ENCODE results near the gene TM2D3. TPM values are rescaled to one million over a fixed set of nuclear protein-coding genes. Genes with fewer than 3 reads are reported as not detected.

Gene TM2D3
- total and polyA plus RNA-seq, 11 donors = 43.7 to 63.8 (median 49.5) TPM

DNA sequence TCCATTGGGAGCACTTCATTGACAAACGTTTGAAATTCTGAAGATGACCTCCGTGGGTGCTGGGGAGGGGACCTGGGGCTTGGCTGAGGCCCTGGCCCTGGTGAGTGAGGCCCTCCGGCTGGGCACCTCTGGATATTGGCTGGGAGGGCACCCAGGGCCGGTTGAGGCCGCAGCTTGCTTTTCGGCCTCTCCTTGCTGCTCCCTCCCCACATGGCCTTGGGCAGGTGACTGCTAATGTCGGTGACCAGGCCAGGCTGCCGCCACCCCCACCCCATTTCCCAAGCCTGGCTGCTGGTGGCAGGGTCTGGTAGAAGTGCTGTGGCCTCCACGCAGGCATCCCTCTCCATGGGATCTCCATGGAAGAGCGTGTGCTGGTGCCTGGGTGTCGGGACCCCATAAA is 39.5 kb downstream of the TM2D3 start:
- no peak for ATAC-seq
- no peak for TF ChIP-seq POLR2A (IDR thresholded peaks at IDR 0.05)
- TF ChIP-seq, protein P1, sequence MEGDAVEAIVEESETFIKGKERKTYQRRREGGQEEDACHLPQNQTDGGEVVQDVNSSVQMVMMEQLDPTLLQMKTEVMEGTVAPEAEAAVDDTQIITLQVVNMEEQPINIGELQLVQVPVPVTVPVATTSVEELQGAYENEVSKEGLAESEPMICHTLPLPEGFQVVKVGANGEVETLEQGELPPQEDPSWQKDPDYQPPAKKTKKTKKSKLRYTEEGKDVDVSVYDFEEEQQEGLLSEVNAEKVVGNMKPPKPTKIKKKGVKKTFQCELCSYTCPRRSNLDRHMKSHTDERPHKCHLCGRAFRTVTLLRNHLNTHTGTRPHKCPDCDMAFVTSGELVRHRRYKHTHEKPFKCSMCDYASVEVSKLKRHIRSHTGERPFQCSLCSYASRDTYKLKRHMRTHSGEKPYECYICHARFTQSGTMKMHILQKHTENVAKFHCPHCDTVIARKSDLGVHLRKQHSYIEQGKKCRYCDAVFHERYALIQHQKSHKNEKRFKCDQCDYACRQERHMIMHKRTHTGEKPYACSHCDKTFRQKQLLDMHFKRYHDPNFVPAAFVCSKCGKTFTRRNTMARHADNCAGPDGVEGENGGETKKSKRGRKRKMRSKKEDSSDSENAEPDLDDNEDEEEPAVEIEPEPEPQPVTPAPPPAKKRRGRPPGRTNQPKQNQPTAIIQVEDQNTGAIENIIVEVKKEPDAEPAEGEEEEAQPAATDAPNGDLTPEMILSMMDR (IDR thresholded peaks at IDR 0.05) = no peak
- intact Hi-C loops (cut with DNase I) = no loop called here
- H3K4me1 ChIP-seq = peaks cover 0 to 63% (median 35%) of the 10 kb centered on the region in 12 donors
- no peak overlapping the region for H3K4me3 ChIP-seq
- H3K27ac ChIP-seq = peak overlapping the region in 4 of 12 donors; percentile 3 to 71 (median 69)
- H3K27me3 ChIP-seq = no peaks in the 10 kb centered on the region
- no peaks in the 10 kb centered on the region for H3K9me3 ChIP-seq
- 93 to 95% (median 95%) methylated on average over 6 to 11 of the region's 11 CpGs for WGBS, 4 donors
- no peak for DNase-seq
- H3K36me3 ChIP-seq = no peaks in the 10 kb centered on the region

DNA sequence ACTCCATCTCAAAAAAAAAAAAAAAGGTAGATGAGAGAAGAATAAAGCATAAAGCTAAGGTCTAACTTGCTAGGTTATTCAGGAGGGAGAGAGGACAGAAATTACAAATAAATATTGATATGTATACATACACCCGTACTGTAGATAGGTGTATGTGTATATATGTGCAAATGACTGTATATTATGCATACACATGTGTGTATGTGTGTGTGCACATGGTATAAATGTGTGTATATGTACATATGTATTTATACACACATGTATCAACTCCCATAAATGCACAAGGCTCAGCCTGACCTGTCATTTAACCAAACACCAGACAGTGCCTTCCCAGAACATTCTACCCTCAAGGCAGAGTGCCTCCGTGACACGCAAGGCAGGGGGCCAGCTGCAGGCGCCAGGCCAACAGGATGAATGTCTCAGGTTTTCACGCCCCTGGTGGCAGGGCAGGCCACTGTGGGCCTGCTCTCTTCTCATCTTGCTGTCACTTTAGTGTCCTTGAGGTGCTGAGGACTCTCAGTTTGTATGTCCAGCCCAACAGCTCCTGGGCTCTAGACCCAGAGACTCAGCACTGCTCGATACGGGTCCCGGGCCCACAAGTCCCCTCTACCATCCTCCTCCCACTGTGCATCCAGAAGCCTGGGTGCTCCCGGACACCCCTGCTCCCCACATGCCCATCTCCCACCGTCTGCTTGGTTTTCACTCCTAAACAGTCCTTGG is 40.4 kb downstream of the TM2D3 start:
- Histone ChIP-seq H3K27ac (peak overlapping the region in 1 of 12 donors; percentile 7), H3K4me3 (no peak overlapping the region), H3K9me3 (no peaks in the 10 kb centered on the region), H3K4me1 (peaks cover 0 to 61% (median 33%) of the 10 kb centered on the region in 12 donors), H3K36me3 (no peaks in the 10 kb centered on the region), H3K27me3 (no peaks in the 10 kb centered on the region)
- intact Hi-C loops (cut with DNase I) = no loop called here
- ATAC-seq (no peak), DNase-seq (no peak)
- 82 to 95% (median 88%) methylated on average over 10 of the region's 10 CpGs for WGBS, 4 donors
- TF ChIP-seq POLR2A (IDR thresholded peaks at IDR 0.05) = no peak
- TF ChIP-seq, protein P1 (IDR thresholded peaks at IDR 0.05) = no peak

DNA sequence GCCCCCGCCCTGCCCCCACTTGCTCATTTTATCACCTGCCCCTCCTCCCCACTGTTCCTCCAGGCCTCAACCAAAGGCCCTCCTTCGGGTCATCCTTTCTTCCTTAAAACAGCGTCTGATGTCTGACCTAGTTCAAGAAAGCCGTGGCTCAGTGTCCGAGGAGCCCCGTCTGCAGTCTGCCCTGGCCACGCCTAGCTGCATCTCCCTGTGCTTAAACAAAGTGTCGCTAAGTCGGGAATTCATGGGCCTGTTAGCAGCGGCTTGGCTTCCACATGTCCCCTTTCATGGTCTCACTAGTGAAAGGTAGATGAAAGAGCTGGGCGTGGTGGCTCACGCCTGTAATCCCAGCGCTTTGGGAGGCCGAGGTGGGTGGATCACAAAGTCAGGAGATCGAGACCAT is 41.2 kb downstream of the TM2D3 start:
- ATAC-seq (no peak), DNase-seq (no peak)
- no peaks in the 10 kb centered on the region for H3K9me3 ChIP-seq
- WGBS, 4 donors = 93 to 98% (median 94%) methylated on average over 15 of the region's 15 CpGs
- no peak overlapping the region for H3K4me3 ChIP-seq
- intact Hi-C loops (cut with DNase I) = no loop called here
- H3K27me3 ChIP-seq = no peaks in the 10 kb centered on the region
- TF ChIP-seq, protein P1 (IDR thresholded peaks at IDR 0.05) = no peak
- no peak for TF ChIP-seq POLR2A (IDR thresholded peaks at IDR 0.05)
- H3K4me1 ChIP-seq = peaks cover 0 to 55% (median 27%) of the 10 kb centered on the region in 12 donors
- H3K36me3 ChIP-seq = no peaks in the 10 kb centered on the region
- H3K27ac ChIP-seq = no peak overlapping the region

DNA sequence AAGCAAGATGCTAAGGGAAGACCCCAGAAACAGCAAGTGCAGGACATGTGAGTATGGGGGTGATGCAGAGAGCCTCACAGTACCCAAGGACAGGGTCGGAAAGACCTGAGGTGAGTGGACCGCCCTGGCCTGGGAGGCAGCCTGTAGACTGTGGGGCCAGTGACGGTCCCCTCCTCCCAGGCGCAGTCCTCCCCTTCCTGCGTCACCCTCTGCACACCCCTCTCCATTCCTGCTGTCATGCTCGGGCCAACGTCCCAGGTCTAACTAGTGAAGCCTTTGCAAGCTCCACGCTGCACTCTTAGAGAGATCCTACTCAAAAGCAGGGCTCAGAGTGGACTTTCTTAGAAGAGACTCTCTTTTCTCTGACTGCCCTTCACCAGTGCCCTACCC is 41.6 kb downstream of the TM2D3 start:
- intact Hi-C loops (cut with DNase I) = no loop called here

More for the DNA sequence above, 41.6 kb downstream of the TM2D3 start:
- DNase-seq (no peak), ATAC-seq (no peak)
- no peaks in the 10 kb centered on the region for H3K9me3 ChIP-seq
- peaks cover 0 to 51% (median 23%) of the 10 kb centered on the region in 12 donors for H3K4me1 ChIP-seq
- no peak overlapping the region for H3K27ac ChIP-seq
- no peaks in the 10 kb centered on the region for H3K27me3 ChIP-seq
- 91 to 97% (median 95%) methylated on average over 6 to 8 of the region's 8 CpGs for WGBS, 4 donors
- TF ChIP-seq, protein P1 (IDR thresholded peaks at IDR 0.05) = no peak
- no peak for TF ChIP-seq POLR2A (IDR thresholded peaks at IDR 0.05)
- H3K4me3 ChIP-seq = no peak overlapping the region
- no peaks in the 10 kb centered on the region for H3K36me3 ChIP-seq

Data from heart left ventricle (tissue), 16 donors.